HG02938 (cell line): ENCODE results near the gene RHOBTB1.

Experiments used
- ATAC-seq: cut with Tn5 transposase; IDR thresholded peaks from one replicate; pipeline ENCODE4 v1.9.1; 2021; ENCODE audit warnings: mild to moderate bottlenecking, moderate library complexity; ENCODE audit not compliant: unreplicated experiment

RHOBTB1 gene

DNA sequence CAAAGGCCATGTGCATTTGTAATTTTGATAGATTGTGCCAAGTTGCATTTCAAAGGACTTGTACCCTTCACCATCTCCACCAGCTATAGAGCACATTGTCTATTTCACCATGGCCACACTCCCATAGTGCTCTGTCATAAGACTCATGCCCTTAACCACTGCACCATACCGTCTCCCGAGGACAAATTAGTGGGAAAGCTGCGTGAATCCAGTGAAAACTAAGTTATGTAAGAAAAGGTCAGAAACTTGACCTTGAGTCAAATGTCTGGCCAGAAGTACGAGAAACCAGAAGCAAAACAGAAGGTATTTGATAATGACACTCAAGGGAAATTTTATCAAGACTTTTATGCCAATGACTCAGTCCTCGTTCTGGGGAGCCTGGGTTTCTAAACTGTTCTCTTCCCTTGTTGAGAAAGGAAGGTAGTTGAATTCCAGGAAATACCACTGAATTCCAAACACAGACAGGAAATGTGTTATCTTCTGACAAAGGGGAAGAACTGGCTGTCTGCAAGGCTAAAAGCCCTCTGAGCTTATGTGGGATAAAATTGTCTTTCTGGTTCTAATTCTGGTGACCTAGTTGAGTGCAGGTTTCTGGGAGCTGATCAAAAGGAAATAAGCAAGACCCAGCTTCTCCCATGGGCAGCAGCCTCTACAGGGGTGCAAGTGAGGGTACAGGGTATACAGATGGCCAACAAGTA, 116.0 kb downstream of the RHOBTB1 start:
- ATAC-seq: no peak

DNA sequence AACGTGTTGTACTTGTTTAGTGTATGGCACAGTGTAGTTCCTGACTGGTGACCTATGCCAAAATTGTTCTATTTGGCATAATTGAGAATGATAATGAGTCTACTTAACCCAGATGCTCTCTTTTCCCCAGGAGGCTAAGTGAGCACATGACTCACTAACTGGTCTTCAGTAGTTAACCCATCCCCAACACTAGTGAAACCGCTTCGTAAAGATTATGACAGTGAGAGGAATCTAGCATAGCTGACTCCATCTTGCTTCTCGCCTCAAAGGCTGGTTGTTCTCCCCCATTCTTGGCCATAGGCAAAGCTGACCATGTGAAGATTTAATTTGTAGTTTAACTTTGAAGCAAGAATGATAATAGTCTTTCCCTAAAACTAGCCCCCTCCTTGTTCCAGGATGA, 118.5 kb downstream of the RHOBTB1 start:
- no peak for ATAC-seq

DNA sequence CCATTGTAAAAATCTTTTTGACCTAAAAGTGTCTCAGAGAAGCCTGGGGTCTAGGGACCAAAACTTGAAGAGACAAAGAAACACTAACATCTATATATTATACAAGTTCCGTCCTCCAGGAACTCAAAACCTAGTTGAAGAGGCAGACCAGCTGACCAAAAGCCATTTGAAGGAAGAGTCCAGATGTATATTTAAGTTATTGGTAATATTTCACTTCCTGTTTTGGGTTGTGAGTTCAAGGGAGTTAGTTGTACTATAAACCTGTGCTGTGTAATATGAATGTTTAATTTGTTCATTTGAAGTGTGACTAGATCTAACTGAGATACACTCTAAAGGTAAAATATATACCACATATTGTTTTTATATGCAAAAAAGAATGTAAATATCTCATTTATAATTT, 120.7 kb downstream of the RHOBTB1 start:
- ATAC-seq: no peak

DNA sequence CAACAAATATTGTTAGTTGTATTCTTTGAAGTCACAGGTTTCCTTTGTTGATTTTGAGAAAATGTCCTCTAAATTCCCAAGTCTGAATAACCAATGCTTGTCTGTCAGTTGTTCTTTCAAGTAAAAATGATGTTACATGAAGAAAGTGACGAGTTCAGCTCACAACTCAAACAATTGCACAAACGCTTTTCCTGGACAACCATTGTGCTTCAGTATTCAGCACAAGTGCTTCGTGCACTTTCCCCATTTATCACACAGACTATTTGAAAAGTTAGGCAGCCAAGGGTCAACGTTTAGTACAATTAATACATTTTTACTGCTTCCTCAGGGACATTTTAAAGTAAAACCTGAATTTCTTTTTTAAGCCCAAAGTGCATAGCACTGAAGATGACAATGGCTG, 121.2 kb downstream of the RHOBTB1 start:
- no peak for ATAC-seq

DNA sequence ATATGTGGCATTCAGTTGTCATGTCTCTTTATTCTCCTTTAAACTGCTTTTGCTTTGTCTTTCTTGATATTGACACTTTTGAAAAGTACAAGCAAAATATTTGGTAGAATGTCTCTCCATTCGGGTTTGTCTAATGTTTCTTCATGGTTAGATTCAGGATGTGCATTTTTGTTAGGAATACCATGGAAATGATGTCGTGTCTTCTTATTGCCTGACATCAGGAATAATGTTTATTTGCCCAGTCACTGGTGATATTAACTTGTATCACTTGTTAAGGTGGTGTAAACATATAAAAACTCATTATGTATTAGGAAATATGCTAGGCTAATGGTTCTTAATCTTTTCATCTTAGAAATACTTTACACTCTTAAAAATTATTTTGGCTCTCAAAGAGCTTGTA, 122.3 kb downstream of the RHOBTB1 start:
- no peak for ATAC-seq

DNA sequence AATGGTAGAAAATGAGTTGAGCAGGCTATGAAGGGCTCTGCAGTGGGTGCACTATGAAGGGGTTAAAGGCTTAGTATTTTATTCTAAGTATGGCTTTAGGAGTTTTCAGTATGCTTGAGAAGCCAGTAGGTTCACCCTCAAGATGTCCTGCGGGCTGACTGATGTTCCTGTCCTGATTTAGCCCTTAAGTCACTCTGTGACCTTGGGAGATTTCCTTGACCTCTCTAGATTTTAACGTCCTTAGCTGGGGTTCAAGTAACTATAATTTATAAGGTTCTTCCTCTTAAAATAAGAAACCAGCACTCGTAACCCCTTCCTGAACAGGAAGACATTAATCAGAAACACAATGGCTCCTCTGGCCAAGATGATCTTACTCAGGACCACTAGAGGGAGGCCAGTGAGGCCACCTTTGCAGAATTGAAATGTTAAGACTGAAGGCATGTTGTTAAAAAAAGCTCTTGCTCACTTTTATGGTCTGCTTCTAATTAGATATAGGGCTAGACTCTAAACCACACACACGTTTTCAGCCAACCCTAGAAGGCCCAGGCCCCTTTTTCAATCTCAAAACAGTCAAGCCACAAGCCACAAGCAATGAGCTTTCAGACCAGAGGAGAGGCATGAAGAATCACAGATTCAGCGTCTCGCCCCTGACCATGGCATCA, 123.8 kb downstream of the RHOBTB1 start:
- peak; percentile 84 for ATAC-seq
